Measurements from ENCODE around the gene LMOD2. TPM values are rescaled to one million over a fixed set of nuclear protein-coding genes. Genes with fewer than 3 reads are reported as not detected.

Gene LMOD2
- total and polyA plus RNA-seq, 11 donors, result 202 to 1,479 (median 751) TPM

DNA sequence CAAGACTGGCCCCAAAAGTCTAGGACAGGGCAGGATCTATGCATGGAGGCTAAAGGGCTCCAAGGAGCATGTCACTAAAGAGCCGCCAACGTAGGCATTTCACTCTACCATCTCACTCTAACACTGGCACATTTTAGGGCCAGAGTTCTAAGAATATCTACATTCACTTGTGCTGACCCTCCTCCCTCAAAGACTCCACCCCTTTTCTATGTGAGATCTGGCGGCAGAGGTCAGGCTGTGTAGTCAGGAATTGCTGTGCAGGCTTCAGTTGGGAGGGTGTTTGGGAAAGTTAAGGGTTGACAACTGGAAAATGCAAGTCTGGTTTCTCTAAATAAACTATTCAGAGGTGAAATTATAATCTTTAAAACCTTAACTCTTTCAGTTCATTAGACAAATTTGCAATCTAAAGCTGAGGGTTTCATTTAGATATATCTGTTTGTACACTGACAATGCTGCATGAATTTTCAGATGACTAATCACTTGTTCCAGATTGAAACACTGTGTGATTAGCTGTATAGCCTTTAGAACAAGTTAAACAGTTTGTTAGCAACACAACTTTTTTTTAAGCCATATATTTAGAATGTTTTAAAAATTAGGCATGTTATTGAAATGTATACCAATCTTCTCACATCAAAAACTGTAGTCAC lies 18.2 kb downstream of the LMOD2 start:
- peaks cover 0 to 2% (median 0%) of the 10 kb centered on the region in 9 donors for H3K36me3 ChIP-seq
- H3K4me3 ChIP-seq, result no peak overlapping the region
- H3K9me3 ChIP-seq, result no peaks in the 10 kb centered on the region
- 44 to 54% (median 53%) methylated on average over 3 of the region's 3 CpGs for WGBS, 4 donors
- TF ChIP-seq POLR2A (IDR thresholded peaks at IDR 0.05) (no peak), CTCF (IDR thresholded peaks at IDR 0.05) (no peak)
- intact Hi-C loops (cut with DNase I), result no loop called here
- DNase-seq (no peak), ATAC-seq (peak; percentile 14 to 51 (median 37))
- peaks cover 0 to 50% (median 12%) of the 10 kb centered on the region in 12 donors for H3K4me1 ChIP-seq
- peak overlapping the region in 7 of 12 donors; percentile 2 to 61 (median 37) for H3K27ac ChIP-seq
- no peaks in the 10 kb centered on the region for H3K27me3 ChIP-seq

DNA sequence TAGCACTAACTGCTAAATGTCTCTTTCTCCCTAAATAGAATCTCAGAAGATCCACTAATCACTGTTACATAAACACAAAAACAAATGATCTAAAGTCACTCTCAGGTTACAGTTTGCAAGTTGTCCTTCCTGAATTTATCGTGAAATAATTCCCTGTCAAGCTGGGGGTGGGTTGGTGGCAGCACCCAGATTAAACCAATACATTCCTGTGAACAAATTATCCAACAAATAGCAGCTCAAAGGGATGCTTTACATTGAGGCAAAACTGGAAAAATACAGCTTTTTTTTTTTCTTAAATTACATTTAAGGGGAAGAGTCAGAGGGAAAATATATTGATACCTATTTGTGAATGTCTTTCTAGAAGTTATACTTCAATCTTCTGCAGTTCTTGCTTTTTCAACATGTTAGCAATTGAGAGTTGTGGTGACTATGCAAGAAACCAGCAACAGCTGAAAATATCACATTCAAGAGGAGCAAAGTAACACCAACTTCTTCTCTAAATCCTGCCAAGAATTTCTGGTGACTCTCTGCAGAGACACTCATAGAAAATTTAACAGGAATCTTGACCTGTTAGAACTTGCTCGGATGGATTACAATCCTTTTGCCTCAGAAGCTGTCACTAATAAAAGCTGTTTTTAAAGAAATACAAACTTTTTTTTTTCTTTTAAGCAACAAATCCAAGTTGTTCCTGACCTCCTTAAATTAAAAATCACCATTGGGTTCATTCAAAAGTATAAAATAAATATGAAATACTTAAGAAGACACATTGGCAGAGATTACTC lies 18.9 kb downstream of the LMOD2 start:
- peaks cover 0 to 5% (median 0%) of the 10 kb centered on the region in 9 donors for H3K36me3 ChIP-seq
- no peaks in the 10 kb centered on the region for H3K27me3 ChIP-seq
- ATAC-seq (no peak), DNase-seq (no peak)
- intact Hi-C loops (cut with DNase I), result loop anchor here in 2 of 10 donors (5.0 kb wide), 2 partner anchors 32 to 37 kb away; no protein-coding TSS in a partner anchor
- no peaks in the 10 kb centered on the region for H3K9me3 ChIP-seq
- no peak overlapping the region for H3K4me3 ChIP-seq
- H3K4me1 ChIP-seq, result peaks cover 0 to 54% (median 15%) of the 10 kb centered on the region in 12 donors
- peak overlapping the region in 7 of 12 donors; percentile 6 to 61 (median 37) for H3K27ac ChIP-seq
- TF ChIP-seq POLR2A (IDR thresholded peaks at IDR 0.05), result no peak
- TF ChIP-seq CTCF (IDR thresholded peaks at IDR 0.05), result no peak
- 26 to 44% (median 35%) methylated on average over 2 of the region's 2 CpGs for WGBS, 4 donors

GRCh38 chr7:123675181-123675473 lies 19.5 kb downstream of the LMOD2 start:
- intact Hi-C loops (cut with DNase I), result loop anchor here in 2 of 10 donors (5.0 kb wide), 2 partner anchors 33 to 38 kb away; no protein-coding TSS in a partner anchor
- Histone ChIP-seq H3K4me3 (no peak overlapping the region), H3K36me3 (peaks cover 0 to 5% (median 0%) of the 10 kb centered on the region in 9 donors), H3K27me3 (no peaks in the 10 kb centered on the region), H3K9me3 (no peaks in the 10 kb centered on the region), H3K27ac (peak overlapping the region in 6 of 12 donors; percentile 16 to 61 (median 40)), H3K4me1 (peaks cover 0 to 59% (median 18%) of the 10 kb centered on the region in 12 donors)
- TF ChIP-seq POLR2A (IDR thresholded peaks at IDR 0.05), result no peak
- ATAC-seq, result no peak
- DNase-seq, result no peak

GRCh38 chr7:123677061-123677715 lies 21.5 kb downstream of the LMOD2 start:
- H3K27me3 ChIP-seq, result no peaks in the 10 kb centered on the region
- DNase-seq (no peak), ATAC-seq (no peak)
- intact Hi-C loops (cut with DNase I), result loop anchor here in 2 of 10 donors (5.0 kb wide), 2 partner anchors 35 to 40 kb away; no protein-coding TSS in a partner anchor
- peaks cover 0 to 24% (median 3%) of the 10 kb centered on the region in 9 donors for H3K36me3 ChIP-seq
- no peaks in the 10 kb centered on the region for H3K9me3 ChIP-seq
- TF ChIP-seq POLR2A (IDR thresholded peaks at IDR 0.05), result no peak
- TF ChIP-seq CTCF (IDR thresholded peaks at IDR 0.05), result no peak
- no peak overlapping the region for H3K4me3 ChIP-seq
- peaks cover 0 to 76% (median 25%) of the 10 kb centered on the region in 12 donors for H3K4me1 ChIP-seq
- WGBS, 4 donors, result 78 to 89% (median 85%) methylated on average over 2 of the region's 2 CpGs
- no peak overlapping the region for H3K27ac ChIP-seq

All from heart left ventricle (tissue), 16 donors.